ENCODE results near the gene THEMIS2. TPM values are rescaled to one million over a fixed set of nuclear protein-coding genes. Genes with fewer than 3 reads are reported as not detected.

THEMIS2 gene
- 12.4 and 17.3 TPM in 2 replicates for total RNA-seq (2021; fragmentation: NEBNext Ultra II Directional; extraction: Animal tissue kit (Norgen Biotek cat#: 25700))
- 27.5 and 28.0 TPM in 2 replicates for polyA plus RNA-seq (2011; rRNA removed)
- polyA plus RNA-seq (2011; cell fraction: cytosol; rRNA removed): 19.1 TPM
- polyA plus RNA-seq (2011; cell fraction: nucleus; rRNA removed): 31.7 TPM
- 14.7 to 17.5 TPM (median 16.2 TPM) in 4 replicates for polyA plus RNA-seq (2012, experiment 1 of 2)
- polyA plus RNA-seq (2012, experiment 2 of 2): 15.4 TPM
- polyA plus RNA-seq (2013, experiment 1 of 2): 10.5 TPM
- 9.7 TPM for polyA plus RNA-seq (2013, experiment 2 of 2)
- polyA minus RNA-seq (2011; rRNA and poly(A)+ RNA removed): 14.7 and 18.4 TPM in 2 replicates
- polyA minus RNA-seq (2011; cell fraction: cytosol; rRNA and poly(A)+ RNA removed): 11.0 TPM
- polyA minus RNA-seq (2011; cell fraction: nucleus; rRNA and poly(A)+ RNA removed): 19.5 TPM
- long read RNA-seq, experiment 1, partial matches to known transcripts: 8 of 12 reads
- long read RNA-seq, experiment 1, other reads (novel, unspliced or antisense): 0 of 12 reads
- long read RNA-seq, experiment 2, partial matches to known transcripts: 3 of 11 reads
- long read RNA-seq, experiment 2, other reads (novel, unspliced or antisense): 0 of 11 reads

- H3K23me2 ChIP-seq (ENCODE audit: low read depth, low read length): peaks cover 9% of the 10 kb centered on the region; the same call in 1 of the 2 replicates
- H2AFZ ChIP-seq (ENCODE audit: low read length): peak within 1 kb of the TSS; percentile 98
- H3K79me1 ChIP-seq (ENCODE audit: low read depth, low read length): no peaks in the 10 kb centered on the region
- no peaks in the 10 kb centered on the region for H3K36me3 ChIP-seq (ENCODE audit: control insufficient read depth in 2 of 4, insufficient read depth in 4 of 4, low read length in 3 of 4)
- no peak within 1 kb of the TSS for H3K27ac ChIP-seq (ENCODE audit: low read depth, low read length)
- H4K91ac ChIP-seq (replicated peaks; ENCODE audit: insufficient read length, low read length): no peak within 1 kb of the TSS
- H3K9me3 ChIP-seq (ENCODE audit: insufficient read depth in 2 of 2, low read depth in 1 of 2, low read length in 1 of 2): no peaks in the 10 kb centered on the region
- H4K8ac ChIP-seq (ENCODE audit: extremely low read depth, insufficient read depth, low read length): peak within 1 kb of the TSS; percentile 87
- H2BK5ac ChIP-seq (ENCODE audit: low read depth, low read length): 0 out of 2 replicates have a peak within 1 kb of the TSS, but pooled peaks have one; percentile 35
- H3K23ac ChIP-seq (ENCODE audit: insufficient read length): no peak within 1 kb of the TSS
- H3K79me2 ChIP-seq (ENCODE audit: control insufficient read depth in 1 of 2, insufficient read depth in 2 of 2, low read length in 2 of 2): no peaks in the 10 kb centered on the region
- H3K18ac ChIP-seq (ENCODE audit: extremely low read depth, low read length): peak within 1 kb of the TSS; percentile 83
- WGBS, 2 experiments (ENCODE audit: extremely low coverage in 1 of 2, insufficient coverage in 1 of 2, insufficient read length in 1 of 2, insufficient replicate concordance in 2 of 2, low coverage in 1 of 2, low lambda C conversion rate in 2 of 2, missing lambda C conversion rate in 1 of 2): 31% methylated on average over 16 of the region's 53 CpGs; no CpG with 5 or more reads in 1 of the 2 experiments
- ChIA-PET POLR2A (ENCODE audit: partially characterized antibody) (interaction anchor here (0.7 to 1.1 kb wide), 8 partner anchors 9 to 709 kb away, joined by 3 to 4 read pairs (median 3); partner anchors contain the start of genes EYA3 and XKR8), CTCF (ENCODE audit: partially characterized antibody) (interaction anchor here (0.8 kb wide), 1 partner anchor 14 kb away, joined by 7 read pairs; no protein-coding TSS in a partner anchor)
- H4K20me1 ChIP-seq (replicated peaks in 1 of 2; ENCODE audit: control insufficient read depth in 1 of 2, insufficient read depth in 2 of 2, low read length in 2 of 2): no peaks in the 10 kb centered on the region
- peak within 1 kb of the TSS; percentile 24 for H4K5ac ChIP-seq (ENCODE audit: insufficient read length, low read depth, low read length)
- H2BK120ac ChIP-seq (replicated peaks; ENCODE audit: low read depth, low read length): no peak within 1 kb of the TSS
- no peak within 1 kb of the TSS for H2BK15ac ChIP-seq (ENCODE audit: low read length)
- no peak within 1 kb of the TSS for H2BK20ac ChIP-seq (ENCODE audit: low read length)
- no peak within 1 kb of the TSS for H3K4ac ChIP-seq (replicated peaks; ENCODE audit: insufficient read length, low read depth, low read length)
- H3K56ac ChIP-seq (replicated peaks; ENCODE audit: insufficient read length, low read depth, low read length): no peak within 1 kb of the TSS
- H2BK12ac ChIP-seq (ENCODE audit: low read depth, low read length): no peak within 1 kb of the TSS
- H3K4me3 ChIP-seq (ENCODE audit: extremely low read depth in 1 of 4, insufficient read depth in 2 of 4, low read depth in 3 of 4, low read length in 4 of 4): peak within 1 kb of the TSS; percentile 54 to 91 (median 84)
- peaks cover 0 to 6% (median 2%) of the 10 kb centered on the region in 4 experiments; a peak in 4 of 7 replicates for H3K27me3 ChIP-seq (replicated peaks in 1 of 4; ENCODE audit: control insufficient read depth in 3 of 4, extremely low read depth in 1 of 4, insufficient read depth in 3 of 4, low read length in 3 of 4)
- H2AK5ac ChIP-seq (ENCODE audit: low read depth, low read length): no peak within 1 kb of the TSS
- H3K4me2 ChIP-seq (ENCODE audit: insufficient read depth in 1 of 2, low read depth in 2 of 2, low read length in 2 of 2): peak within 1 kb of the TSS; percentile 90 to 94
- DNase-seq (ENCODE audit: low read depth in 1 of 2, low spot score in 2 of 2): peak in 1 of 2 experiments; percentile 88
- peaks cover 0 to 12% (median 8%) of the 10 kb centered on the region in 4 experiments; a peak in 6 of 7 replicates for H3K4me1 ChIP-seq (replicated peaks in 1 of 4; ENCODE audit: control insufficient read depth in 3 of 4, insufficient read depth in 4 of 4, low read length in 3 of 4)
- peak within 1 kb of the TSS in 3 of 4 experiments; percentile 45 to 71 (median 59); a peak in 4 of 7 replicates for H3K9ac ChIP-seq (replicated peaks in 1 of 4; ENCODE audit: extremely low read depth in 1 of 4, low read depth in 3 of 4, low read length in 3 of 4)
- H3K14ac ChIP-seq (ENCODE audit: insufficient read length): no peak within 1 kb of the TSS
- FAIRE-seq: no peak
- peak; percentile 78 for TF ChIP-seq PHF8 (conservative IDR thresholded peaks at IDR 0.05; ENCODE audit: low read depth, low read length)
- no peak for TF ChIP-seq TBP (IDR thresholded peaks at IDR 0.05; ENCODE audit: low read depth, low read length)
- TF ChIP-seq JUND (IDR thresholded peaks at IDR 0.05; ENCODE audit: low read length): no peak
- TF ChIP-seq CTCF (IDR thresholded peaks at IDR 0.05; ENCODE audit: control extremely low read depth in 1 of 3, insufficient read depth in 1 of 3, low read depth in 1 of 3, low read length in 3 of 3): no peak
- TF ChIP-seq BCL11A (IDR thresholded peaks at IDR 0.05; ENCODE audit: low read depth in 2 of 2, low read length in 2 of 2): no peak
- TF ChIP-seq RBBP5 (IDR thresholded peaks at IDR 0.05; ENCODE audit: borderline replicate concordance, low read depth, low read length): no peak
These were observed at the start of gene THEMIS2 for GRCh38 chr1:27872059-27872801. Gene THEMIS2 (plus strand): TSS chr1:27872544. CDS start chr1:27872572, 28 bp downstream.
